ENCODE measurements around the gene SCT. TPM values are rescaled to one million over a fixed set of nuclear protein-coding genes. Genes with fewer than 3 reads are reported as not detected.

SCT gene
- total and polyA plus RNA-seq, 2 experiments from 2014 or later: 2.6 TPM; not detected in 1

- TF ChIP-seq CREB1 (CRISPR knock-in tag; IDR thresholded peaks at IDR 0.05; ENCODE audit: low read depth) (no peak), ZNF331 (CRISPR knock-in tag; IDR thresholded peaks at IDR 0.05; ENCODE audit: low read depth) (no peak), ZNF114 (CRISPR knock-in tag; IDR thresholded peaks at IDR 0.05) (no peak), EZH2phosphoT487 (IDR thresholded peaks at IDR 0.05; ENCODE audit: unreplicated experiment) (no peak), JUNB (IDR thresholded peaks at IDR 0.05; ENCODE audit: unreplicated experiment) (no peak), NANOG (IDR thresholded peaks at IDR 0.05; ENCODE audit: borderline replicate concordance) (no peak), CTCF (conservative IDR thresholded peaks at IDR 0.05; ENCODE audit: low read depth in 2 of 2) (no peak)
- TF ChIP-seq, protein P1, sequence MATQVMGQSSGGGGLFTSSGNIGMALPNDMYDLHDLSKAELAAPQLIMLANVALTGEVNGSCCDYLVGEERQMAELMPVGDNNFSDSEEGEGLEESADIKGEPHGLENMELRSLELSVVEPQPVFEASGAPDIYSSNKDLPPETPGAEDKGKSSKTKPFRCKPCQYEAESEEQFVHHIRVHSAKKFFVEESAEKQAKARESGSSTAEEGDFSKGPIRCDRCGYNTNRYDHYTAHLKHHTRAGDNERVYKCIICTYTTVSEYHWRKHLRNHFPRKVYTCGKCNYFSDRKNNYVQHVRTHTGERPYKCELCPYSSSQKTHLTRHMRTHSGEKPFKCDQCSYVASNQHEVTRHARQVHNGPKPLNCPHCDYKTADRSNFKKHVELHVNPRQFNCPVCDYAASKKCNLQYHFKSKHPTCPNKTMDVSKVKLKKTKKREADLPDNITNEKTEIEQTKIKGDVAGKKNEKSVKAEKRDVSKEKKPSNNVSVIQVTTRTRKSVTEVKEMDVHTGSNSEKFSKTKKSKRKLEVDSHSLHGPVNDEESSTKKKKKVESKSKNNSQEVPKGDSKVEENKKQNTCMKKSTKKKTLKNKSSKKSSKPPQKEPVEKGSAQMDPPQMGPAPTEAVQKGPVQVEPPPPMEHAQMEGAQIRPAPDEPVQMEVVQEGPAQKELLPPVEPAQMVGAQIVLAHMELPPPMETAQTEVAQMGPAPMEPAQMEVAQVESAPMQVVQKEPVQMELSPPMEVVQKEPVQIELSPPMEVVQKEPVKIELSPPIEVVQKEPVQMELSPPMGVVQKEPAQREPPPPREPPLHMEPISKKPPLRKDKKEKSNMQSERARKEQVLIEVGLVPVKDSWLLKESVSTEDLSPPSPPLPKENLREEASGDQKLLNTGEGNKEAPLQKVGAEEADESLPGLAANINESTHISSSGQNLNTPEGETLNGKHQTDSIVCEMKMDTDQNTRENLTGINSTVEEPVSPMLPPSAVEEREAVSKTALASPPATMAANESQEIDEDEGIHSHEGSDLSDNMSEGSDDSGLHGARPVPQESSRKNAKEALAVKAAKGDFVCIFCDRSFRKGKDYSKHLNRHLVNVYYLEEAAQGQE (IDR thresholded peaks at IDR 0.05; ENCODE audit: unreplicated experiment): no peak
Observed at GRCh38 chr11:576811-577610, 50.0 kb downstream of the SCT start (continued).

Other genes starting within 250 kb of the SCT start
- 18.7 and 23.0 TPM in 2 replicates for gene PKP3, start 233.0 kb downstream of the SCT start, total RNA-seq (2014; rRNA removed; shearing (Covaris generic))
- 6.1 and 7.2 TPM in 2 replicates for gene PKP3, start 233.0 kb downstream of the SCT start, polyA plus RNA-seq (2016; fragmentation: Nextera tagmentation; extraction: Ambion mirVana)
- gene SIGIRR, start 212.2 kb downstream of the SCT start, total RNA-seq (2014; rRNA removed; shearing (Covaris generic)): 59.1 and 63.0 TPM in 2 replicates
- gene SIGIRR, start 212.2 kb downstream of the SCT start, polyA plus RNA-seq (2016; fragmentation: Nextera tagmentation; extraction: Ambion mirVana): 72.2 and 96.2 TPM in 2 replicates
- 6.5 and 10.2 TPM in 2 replicates for gene ANO9, start 185.2 kb downstream of the SCT start, total RNA-seq (2014; rRNA removed; shearing (Covaris generic))
- gene ANO9, start 185.2 kb downstream of the SCT start, polyA plus RNA-seq (2016; fragmentation: Nextera tagmentation; extraction: Ambion mirVana): 7.5 and 9.0 TPM in 2 replicates
- gene PTDSS2, start 176.9 kb downstream of the SCT start, total RNA-seq (2014; rRNA removed; shearing (Covaris generic)): 46.6 and 145 TPM in 2 replicates
- 22.7 and 23.8 TPM in 2 replicates for gene PTDSS2, start 176.9 kb downstream of the SCT start, polyA plus RNA-seq (2016; fragmentation: Nextera tagmentation; extraction: Ambion mirVana)
- 50.4 and 56.3 TPM in 2 replicates for gene RNH1, start 119.9 kb downstream of the SCT start, total RNA-seq (2014; rRNA removed; shearing (Covaris generic))
- gene RNH1, start 119.9 kb downstream of the SCT start, polyA plus RNA-seq (2016; fragmentation: Nextera tagmentation; extraction: Ambion mirVana): 32.3 and 33.3 TPM in 2 replicates
- gene HRAS, start 91.6 kb downstream of the SCT start, total RNA-seq (2014; rRNA removed; shearing (Covaris generic)): 28.7 and 37.9 TPM in 2 replicates
- 46.3 and 48.7 TPM in 2 replicates for gene HRAS, start 91.6 kb downstream of the SCT start, polyA plus RNA-seq (2016; fragmentation: Nextera tagmentation; extraction: Ambion mirVana)
- gene LRRC56, start 89.7 kb downstream of the SCT start, total RNA-seq (2014; rRNA removed; shearing (Covaris generic)): 0.54 and 0.87 TPM in 2 replicates
- gene LRRC56, start 89.7 kb downstream of the SCT start, polyA plus RNA-seq (2016; fragmentation: Nextera tagmentation; extraction: Ambion mirVana): 0.52 and 0.73 TPM in 2 replicates
- 1.3 and 1.8 TPM in 2 replicates for gene LMNTD2, start 66.4 kb downstream of the SCT start, total RNA-seq (2014; rRNA removed; shearing (Covaris generic))
- gene LMNTD2, start 66.4 kb downstream of the SCT start, polyA plus RNA-seq (2016; fragmentation: Nextera tagmentation; extraction: Ambion mirVana): 1.9 and 2.1 TPM in 2 replicates
- 59.1 and 64.8 TPM in 2 replicates for gene RASSF7, start 66.2 kb downstream of the SCT start, total RNA-seq (2014; rRNA removed; shearing (Covaris generic))
- gene RASSF7, start 66.2 kb downstream of the SCT start, polyA plus RNA-seq (2016; fragmentation: Nextera tagmentation; extraction: Ambion mirVana): 37.6 and 39.6 TPM in 2 replicates
- gene PHRF1, start 50.7 kb downstream of the SCT start, total RNA-seq (2014; rRNA removed; shearing (Covaris generic)): 33.9 and 45.9 TPM in 2 replicates
- gene PHRF1, start 50.7 kb downstream of the SCT start, polyA plus RNA-seq (2016; fragmentation: Nextera tagmentation; extraction: Ambion mirVana): 11.0 and 11.6 TPM in 2 replicates
- gene IRF7, start 11.2 kb downstream of the SCT start, total RNA-seq (2014; rRNA removed; shearing (Covaris generic)): 13.8 and 17.3 TPM in 2 replicates
- 11.4 and 12.3 TPM in 2 replicates for gene IRF7, start 11.2 kb downstream of the SCT start, polyA plus RNA-seq (2016; fragmentation: Nextera tagmentation; extraction: Ambion mirVana)
- not detected in 2 replicates for gene CDHR5, start 2.2 kb downstream of the SCT start, total RNA-seq (2014; rRNA removed; shearing (Covaris generic))
- gene CDHR5, start 2.2 kb downstream of the SCT start, polyA plus RNA-seq (2016; fragmentation: Nextera tagmentation; extraction: Ambion mirVana): not detected in 2 replicates
- gene DRD4, start 10.1 kb upstream of the SCT start, total RNA-seq (2014; rRNA removed; shearing (Covaris generic)): 0.27 and 1.0 TPM in 2 replicates
- gene DRD4, start 10.1 kb upstream of the SCT start, polyA plus RNA-seq (2016; fragmentation: Nextera tagmentation; extraction: Ambion mirVana): 1.3 and 1.8 TPM in 2 replicates
- gene DEAF1, start 68.0 kb upstream of the SCT start, total RNA-seq (2014; rRNA removed; shearing (Covaris generic)): 33.5 and 42.6 TPM in 2 replicates
- gene DEAF1, start 68.0 kb upstream of the SCT start, polyA plus RNA-seq (2016; fragmentation: Nextera tagmentation; extraction: Ambion mirVana): 47.8 and 49.3 TPM in 2 replicates
- gene TMEM80, start 68.6 kb upstream of the SCT start, total RNA-seq (2014; rRNA removed; shearing (Covaris generic)): 12.8 and 13.1 TPM in 2 replicates
- 25.1 and 25.4 TPM in 2 replicates for gene TMEM80, start 68.6 kb upstream of the SCT start, polyA plus RNA-seq (2016; fragmentation: Nextera tagmentation; extraction: Ambion mirVana)
- gene EPS8L2, start 79.0 kb upstream of the SCT start, total RNA-seq (2014; rRNA removed; shearing (Covaris generic)): 34.1 and 38.7 TPM in 2 replicates
- 56.5 and 59.4 TPM in 2 replicates for gene EPS8L2, start 79.0 kb upstream of the SCT start, polyA plus RNA-seq (2016; fragmentation: Nextera tagmentation; extraction: Ambion mirVana)
- gene TALDO1, start 120.3 kb upstream of the SCT start, total RNA-seq (2014; rRNA removed; shearing (Covaris generic)): 339 and 353 TPM in 2 replicates
- gene TALDO1, start 120.3 kb upstream of the SCT start, polyA plus RNA-seq (2016; fragmentation: Nextera tagmentation; extraction: Ambion mirVana): 402 and 411 TPM in 2 replicates
- gene GATD1, start 150.3 kb upstream of the SCT start, total RNA-seq (2014; rRNA removed; shearing (Covaris generic)): 28.0 and 51.0 TPM in 2 replicates
- gene GATD1, start 150.3 kb upstream of the SCT start, polyA plus RNA-seq (2016; fragmentation: Nextera tagmentation; extraction: Ambion mirVana): 39.3 and 44.9 TPM in 2 replicates
- gene CEND1, start 162.9 kb upstream of the SCT start, total RNA-seq (2014; rRNA removed; shearing (Covaris generic)): 3.1 and 5.5 TPM in 2 replicates
- 4.8 and 5.7 TPM in 2 replicates for gene CEND1, start 162.9 kb upstream of the SCT start, polyA plus RNA-seq (2016; fragmentation: Nextera tagmentation; extraction: Ambion mirVana)
- gene SLC25A22, start 171.1 kb upstream of the SCT start, total RNA-seq (2014; rRNA removed; shearing (Covaris generic)): 41.2 and 46.4 TPM in 2 replicates
- gene SLC25A22, start 171.1 kb upstream of the SCT start, polyA plus RNA-seq (2016; fragmentation: Nextera tagmentation; extraction: Ambion mirVana): 20.2 and 21.0 TPM in 2 replicates
- gene PIDD1, start 178.1 kb upstream of the SCT start, total RNA-seq (2014; rRNA removed; shearing (Covaris generic)): 26.0 and 37.6 TPM in 2 replicates
- 22.7 and 25.6 TPM in 2 replicates for gene PIDD1, start 178.1 kb upstream of the SCT start, polyA plus RNA-seq (2016; fragmentation: Nextera tagmentation; extraction: Ambion mirVana)
- gene RPLP2, start 182.8 kb upstream of the SCT start, total RNA-seq (2014; rRNA removed; shearing (Covaris generic)): 428 and 518 TPM in 2 replicates
- gene RPLP2, start 182.8 kb upstream of the SCT start, polyA plus RNA-seq (2016; fragmentation: Nextera tagmentation; extraction: Ambion mirVana): 1,782 and 2,023 TPM in 2 replicates
- 33.4 and 45.6 TPM in 2 replicates for gene PNPLA2, start 191.7 kb upstream of the SCT start, total RNA-seq (2014; rRNA removed; shearing (Covaris generic))
- 31.1 and 32.3 TPM in 2 replicates for gene PNPLA2, start 191.7 kb upstream of the SCT start, polyA plus RNA-seq (2016; fragmentation: Nextera tagmentation; extraction: Ambion mirVana)
- gene CRACR2B, start 200.7 kb upstream of the SCT start, total RNA-seq (2014; rRNA removed; shearing (Covaris generic)): 58.0 and 64.1 TPM in 2 replicates
- gene CRACR2B, start 200.7 kb upstream of the SCT start, polyA plus RNA-seq (2016; fragmentation: Nextera tagmentation; extraction: Ambion mirVana): 55.9 and 59.4 TPM in 2 replicates
- 109 and 119 TPM in 2 replicates for gene CD151, start 205.8 kb upstream of the SCT start, total RNA-seq (2014; rRNA removed; shearing (Covaris generic))
- 62.9 and 64.4 TPM in 2 replicates for gene CD151, start 205.8 kb upstream of the SCT start, polyA plus RNA-seq (2016; fragmentation: Nextera tagmentation; extraction: Ambion mirVana)
- 32.2 and 34.0 TPM in 2 replicates for gene POLR2L, start 215.3 kb upstream of the SCT start, total RNA-seq (2014; rRNA removed; shearing (Covaris generic))
- gene POLR2L, start 215.3 kb upstream of the SCT start, polyA plus RNA-seq (2016; fragmentation: Nextera tagmentation; extraction: Ambion mirVana): 369 TPM in 2 replicates
- gene TSPAN4, start 215.7 kb upstream of the SCT start, total RNA-seq (2014; rRNA removed; shearing (Covaris generic)): 145 and 150 TPM in 2 replicates
- gene TSPAN4, start 215.7 kb upstream of the SCT start, polyA plus RNA-seq (2016; fragmentation: Nextera tagmentation; extraction: Ambion mirVana): 76.8 and 88.4 TPM in 2 replicates

Measured in GM23338 (cell line).